ENCODE data around the gene TBC1D24.

TBC1D24 gene

GRCh38 chr16:2493605-2494004 is 18.7 kb downstream of the TBC1D24 start:
- Histone ChIP-seq H2AFZ (ENCODE audit: low read length) (no peak overlapping the region), H3K18ac (ENCODE audit: low read length) (no peak overlapping the region), H3K27ac (replicated peaks; ENCODE audit: low read length) (no peak overlapping the region), H2BK120ac (ENCODE audit: low read depth, low read length) (no peak overlapping the region), H4K8ac (ENCODE audit: low read depth, low read length) (no peak overlapping the region), H3K14ac (ENCODE audit: low read length) (no peak overlapping the region), H2AK5ac (ENCODE audit: low read depth, low read length) (no peak overlapping the region), H4K91ac (ENCODE audit: low read depth, low read length, poor library complexity) (no peak overlapping the region), H3K4me1 (ENCODE audit: control insufficient read depth in 2 of 2, insufficient read depth in 1 of 2, low read depth in 1 of 2, low read length in 2 of 2) (no peaks in the 10 kb centered on the region), H3K27me3 (ENCODE audit: control insufficient read depth in 3 of 3, insufficient read depth in 3 of 3, low read depth in 1 of 3, low read length in 3 of 3) (no peaks in the 10 kb centered on the region), H3K79me1 (ENCODE audit: low read depth, low read length) (peaks cover 4% of the 10 kb centered on the region), H2BK5ac (ENCODE audit: low read length) (no peak overlapping the region), H2BK15ac (ENCODE audit: low read length) (no peak overlapping the region), H3K36me3 (replicated peaks in 1 of 2; ENCODE audit: control insufficient read depth in 2 of 2, insufficient read depth in 2 of 2, low read length in 2 of 2) (peaks cover 15 to 33% of the 10 kb centered on the region in 2 donors), H3K4ac (ENCODE audit: low read length) (no peak overlapping the region), H3K23ac (ENCODE audit: low read depth, low read length, poor library complexity) (no peak overlapping the region), H3K9me3 (replicated peaks in 1 of 2; ENCODE audit: control insufficient read depth in 2 of 2, insufficient read depth in 1 of 2, low read depth in 1 of 2, low read length in 2 of 2) (no peaks in the 10 kb centered on the region), H3K4me3 (ENCODE audit: low read length in 2 of 2) (no peak overlapping the region), H3K4me2 (ENCODE audit: insufficient read depth, low read length, poor library complexity, severe bottlenecking) (no peak overlapping the region), H2BK12ac (ENCODE audit: low read length) (no peak overlapping the region), H3K9ac (ENCODE audit: low read depth, low read length, poor library complexity) (no peak overlapping the region)
- DNase-seq (ENCODE audit: low spot score): no peak
- WGBS, 2 donors (ENCODE audit: extremely low coverage in 2 of 2, insufficient read length in 2 of 2, insufficient replicate concordance in 1 of 2): no CpG with 5 or more reads among the region's 6 CpGs

GRCh38 chr16:2494616-2495015 is 19.7 kb downstream of the TBC1D24 start:
- no peak overlapping the region for H3K14ac ChIP-seq (ENCODE audit: low read length)

GRCh38 chr16:2495041-2495440 is 20.1 kb downstream of the TBC1D24 start:
- WGBS, 2 donors (ENCODE audit: extremely low coverage in 2 of 2, insufficient read length in 2 of 2, insufficient replicate concordance in 1 of 2): no CpG with 5 or more reads among the region's 5 CpGs
- H3K9ac ChIP-seq (ENCODE audit: low read depth, low read length, poor library complexity): no peak overlapping the region
- no peak overlapping the region for H3K4me3 ChIP-seq (ENCODE audit: low read length in 2 of 2)

More at GRCh38 chr16:2494616-2495015, 19.7 kb downstream of the TBC1D24 start:
- Histone ChIP-seq H2AFZ (ENCODE audit: low read length) (no peak overlapping the region), H3K18ac (ENCODE audit: low read length) (no peak overlapping the region), H3K4me2 (ENCODE audit: insufficient read depth, low read length, poor library complexity, severe bottlenecking) (no peak overlapping the region), H3K27ac (replicated peaks; ENCODE audit: low read length) (no peak overlapping the region), H3K79me1 (ENCODE audit: low read depth, low read length) (peaks cover 2% of the 10 kb centered on the region), H3K23ac (ENCODE audit: low read depth, low read length, poor library complexity) (no peak overlapping the region), H4K8ac (ENCODE audit: low read depth, low read length) (no peak overlapping the region), H3K4ac (ENCODE audit: low read length) (no peak overlapping the region), H4K91ac (ENCODE audit: low read depth, low read length, poor library complexity) (no peak overlapping the region), H2BK15ac (ENCODE audit: low read length) (no peak overlapping the region), H2BK12ac (ENCODE audit: low read length) (no peak overlapping the region), H3K4me1 (ENCODE audit: control insufficient read depth in 2 of 2, insufficient read depth in 1 of 2, low read depth in 1 of 2, low read length in 2 of 2) (no peaks in the 10 kb centered on the region), H3K9me3 (replicated peaks in 1 of 2; ENCODE audit: control insufficient read depth in 2 of 2, insufficient read depth in 1 of 2, low read depth in 1 of 2, low read length in 2 of 2) (no peaks in the 10 kb centered on the region), H3K4me3 (ENCODE audit: low read length in 2 of 2) (no peak overlapping the region), H2AK5ac (ENCODE audit: low read depth, low read length) (no peak overlapping the region), H3K27me3 (ENCODE audit: control insufficient read depth in 3 of 3, insufficient read depth in 3 of 3, low read depth in 1 of 3, low read length in 3 of 3) (no peaks in the 10 kb centered on the region), H3K36me3 (replicated peaks in 1 of 2; ENCODE audit: control insufficient read depth in 2 of 2, insufficient read depth in 2 of 2, low read length in 2 of 2) (peaks cover 19 to 39% of the 10 kb centered on the region in 2 donors), H3K9ac (ENCODE audit: low read depth, low read length, poor library complexity) (no peak overlapping the region), H2BK5ac (ENCODE audit: low read length) (no peak overlapping the region), H2BK120ac (ENCODE audit: low read depth, low read length) (no peak overlapping the region)
- no CpG with 5 or more reads among the region's 5 CpGs for WGBS, 2 donors (ENCODE audit: extremely low coverage in 2 of 2, insufficient read length in 2 of 2, insufficient replicate concordance in 1 of 2)
- no peak for DNase-seq (ENCODE audit: low spot score)

GRCh38 chr16:2496223-2497115 is 21.5 kb downstream of the TBC1D24 start:
- no CpG with 5 or more reads among the region's 62 CpGs for WGBS, 2 donors (ENCODE audit: extremely low coverage in 2 of 2, insufficient read length in 2 of 2, insufficient replicate concordance in 1 of 2)
- H3K79me1 ChIP-seq (ENCODE audit: low read depth, low read length): peaks cover 5% of the 10 kb centered on the region
- H3K18ac ChIP-seq (ENCODE audit: low read length): no peak overlapping the region
- no peaks in the 10 kb centered on the region for H3K27me3 ChIP-seq (ENCODE audit: control insufficient read depth in 3 of 3, insufficient read depth in 3 of 3, low read depth in 1 of 3, low read length in 3 of 3)
- peak overlapping the region; percentile 82 for H4K8ac ChIP-seq (ENCODE audit: low read depth, low read length)
- H3K9me3 ChIP-seq (replicated peaks in 1 of 2; ENCODE audit: control insufficient read depth in 2 of 2, insufficient read depth in 1 of 2, low read depth in 1 of 2, low read length in 2 of 2): no peaks in the 10 kb centered on the region
- no peak overlapping the region for H3K4me2 ChIP-seq (ENCODE audit: insufficient read depth, low read length, poor library complexity, severe bottlenecking)
- H3K23ac ChIP-seq (ENCODE audit: low read depth, low read length, poor library complexity): peak overlapping the region; percentile 89
- H2BK15ac ChIP-seq (ENCODE audit: low read length): no peak overlapping the region
- DNase-seq (ENCODE audit: low spot score): no peak
- H3K4ac ChIP-seq (ENCODE audit: low read length): no peak overlapping the region
- H2AK5ac ChIP-seq (ENCODE audit: low read depth, low read length): no peak overlapping the region
- H2BK5ac ChIP-seq (ENCODE audit: low read length): no peak overlapping the region
- no peak overlapping the region for H3K27ac ChIP-seq (replicated peaks; ENCODE audit: low read length)
- H4K91ac ChIP-seq (ENCODE audit: low read depth, low read length, poor library complexity): no peak overlapping the region
- H3K4me1 ChIP-seq (ENCODE audit: control insufficient read depth in 2 of 2, insufficient read depth in 1 of 2, low read depth in 1 of 2, low read length in 2 of 2): peaks cover 2 to 3% of the 10 kb centered on the region in 2 donors
- H3K4me3 ChIP-seq (ENCODE audit: low read length in 2 of 2): peak overlapping the region in 1 of 2 donors; percentile 18
- no peak overlapping the region for H3K14ac ChIP-seq (ENCODE audit: low read length)
- peak overlapping the region; percentile 70 for H3K9ac ChIP-seq (ENCODE audit: low read depth, low read length, poor library complexity)
- H2BK12ac ChIP-seq (ENCODE audit: low read length): peak overlapping the region; percentile 10
- no peak overlapping the region for H2AFZ ChIP-seq (ENCODE audit: low read length)
- H3K36me3 ChIP-seq (replicated peaks in 1 of 2; ENCODE audit: control insufficient read depth in 2 of 2, insufficient read depth in 2 of 2, low read length in 2 of 2): peaks cover 19 to 40% of the 10 kb centered on the region in 2 donors
- no peak overlapping the region for H2BK120ac ChIP-seq (ENCODE audit: low read depth, low read length)

More at GRCh38 chr16:2495041-2495440, 20.1 kb downstream of the TBC1D24 start:
- Histone ChIP-seq H3K27ac (replicated peaks; ENCODE audit: low read length) (no peak overlapping the region), H3K18ac (ENCODE audit: low read length) (no peak overlapping the region), H3K14ac (ENCODE audit: low read length) (no peak overlapping the region), H3K4ac (ENCODE audit: low read length) (no peak overlapping the region), H3K27me3 (ENCODE audit: control insufficient read depth in 3 of 3, insufficient read depth in 3 of 3, low read depth in 1 of 3, low read length in 3 of 3) (no peaks in the 10 kb centered on the region), H3K79me1 (ENCODE audit: low read depth, low read length) (peaks cover 2% of the 10 kb centered on the region), H3K4me2 (ENCODE audit: insufficient read depth, low read length, poor library complexity, severe bottlenecking) (no peak overlapping the region), H3K4me1 (ENCODE audit: control insufficient read depth in 2 of 2, insufficient read depth in 1 of 2, low read depth in 1 of 2, low read length in 2 of 2) (no peaks in the 10 kb centered on the region), H4K8ac (ENCODE audit: low read depth, low read length) (no peak overlapping the region), H3K23ac (ENCODE audit: low read depth, low read length, poor library complexity) (no peak overlapping the region), H3K36me3 (replicated peaks in 1 of 2; ENCODE audit: control insufficient read depth in 2 of 2, insufficient read depth in 2 of 2, low read length in 2 of 2) (peaks cover 19 to 41% of the 10 kb centered on the region in 2 donors), H3K9me3 (replicated peaks in 1 of 2; ENCODE audit: control insufficient read depth in 2 of 2, insufficient read depth in 1 of 2, low read depth in 1 of 2, low read length in 2 of 2) (no peaks in the 10 kb centered on the region), H2AK5ac (ENCODE audit: low read depth, low read length) (no peak overlapping the region), H2BK12ac (ENCODE audit: low read length) (no peak overlapping the region), H2BK15ac (ENCODE audit: low read length) (no peak overlapping the region), H2AFZ (ENCODE audit: low read length) (no peak overlapping the region), H2BK120ac (ENCODE audit: low read depth, low read length) (no peak overlapping the region), H4K91ac (ENCODE audit: low read depth, low read length, poor library complexity) (no peak overlapping the region), H2BK5ac (ENCODE audit: low read length) (no peak overlapping the region)
- no peak for DNase-seq (ENCODE audit: low spot score)
